Duodenal mucosa (tissue), 2 donors: ENCODE measurements around the gene GRIN2A.

Experiments
- H3K27ac ChIP-seq: one replicate; pipeline ENCODE4 v1.7.0; 2013; ENCODE audit warnings: low read depth, low read length
- H3K27me3 ChIP-seq, 2 donors: one replicate each; pipeline ENCODE4 v1.7.0; 2013; ENCODE audit warnings: low read length in 2 of 2, control low read depth in 1 of 2; ENCODE audit not compliant: insufficient read depth in 2 of 2, control insufficient read depth in 1 of 2
- H3K36me3 ChIP-seq, 2 donors: one replicate each; pipeline ENCODE4 v1.7.0; 2013; ENCODE audit warnings: low read length in 2 of 2, control low read depth in 1 of 2; ENCODE audit not compliant: insufficient read depth in 2 of 2, control insufficient read depth in 1 of 2
- H3K4me1 ChIP-seq, 2 donors: one replicate each; pipeline ENCODE4 v1.7.0; 2013; ENCODE audit warnings: low read length in 2 of 2, control low read depth in 1 of 2; ENCODE audit not compliant: insufficient read depth in 2 of 2, control insufficient read depth in 1 of 2
- H3K4me3 ChIP-seq, 2 donors: one replicate each; pipeline ENCODE4 v1.7.0; 2013; ENCODE audit warnings: low read length in 2 of 2, low read depth in 1 of 2
- H3K9ac ChIP-seq, 2 donors: one replicate each; pipeline ENCODE4 v1.7.0; 2013; ENCODE audit warnings: low read length in 2 of 2, low read depth in 1 of 2
- H3K9me3 ChIP-seq, 2 donors: one replicate each; pipeline ENCODE4 v1.7.0; 2013; ENCODE audit warnings: low read length in 2 of 2, control low read depth in 1 of 2; ENCODE audit not compliant: control insufficient read depth in 1 of 2

Gene GRIN2A

GRCh38 chr16:10003486-10003885 is 178.7 kb downstream of the GRIN2A start:
- Histone ChIP-seq H3K9me3 (no peaks in the 10 kb centered on the region), H3K9ac (no peak overlapping the region), H3K36me3 (no peaks in the 10 kb centered on the region), H3K27ac (no peak overlapping the region), H3K27me3 (no peaks in the 10 kb centered on the region), H3K4me3 (no peak overlapping the region), H3K4me1 (no peaks in the 10 kb centered on the region)

DNA sequence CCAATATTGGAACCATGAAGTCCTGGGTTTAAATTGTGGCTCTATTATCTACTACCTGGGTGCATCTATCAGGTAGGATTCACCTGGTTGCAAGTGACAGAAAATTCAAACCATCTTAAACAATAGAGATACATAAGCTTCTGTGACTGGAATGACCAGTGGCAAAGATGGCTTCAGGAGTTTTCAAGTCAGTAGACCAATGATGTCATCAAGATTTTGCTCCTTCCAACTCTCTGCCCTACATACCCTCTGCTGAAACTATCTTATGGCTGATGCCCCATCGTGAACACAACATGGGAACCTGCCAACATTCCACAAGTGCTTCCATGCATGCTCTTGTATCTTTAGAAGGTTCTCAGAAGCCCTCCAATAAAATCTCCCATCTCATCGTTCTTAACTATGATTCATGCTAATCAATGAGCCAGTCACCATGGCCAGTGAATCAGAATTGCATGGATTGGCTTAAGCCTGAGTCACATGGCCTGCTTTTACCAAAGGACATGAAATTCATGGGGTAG is 180.9 kb downstream of the GRIN2A start:
- no peaks in the 10 kb centered on the region for H3K27me3 ChIP-seq
- H3K4me1 ChIP-seq = no peaks in the 10 kb centered on the region
- H3K36me3 ChIP-seq = no peaks in the 10 kb centered on the region
- H3K9me3 ChIP-seq = no peaks in the 10 kb centered on the region
- no peak overlapping the region for H3K9ac ChIP-seq
- H3K27ac ChIP-seq = no peak overlapping the region
- H3K4me3 ChIP-seq = no peak overlapping the region

DNA sequence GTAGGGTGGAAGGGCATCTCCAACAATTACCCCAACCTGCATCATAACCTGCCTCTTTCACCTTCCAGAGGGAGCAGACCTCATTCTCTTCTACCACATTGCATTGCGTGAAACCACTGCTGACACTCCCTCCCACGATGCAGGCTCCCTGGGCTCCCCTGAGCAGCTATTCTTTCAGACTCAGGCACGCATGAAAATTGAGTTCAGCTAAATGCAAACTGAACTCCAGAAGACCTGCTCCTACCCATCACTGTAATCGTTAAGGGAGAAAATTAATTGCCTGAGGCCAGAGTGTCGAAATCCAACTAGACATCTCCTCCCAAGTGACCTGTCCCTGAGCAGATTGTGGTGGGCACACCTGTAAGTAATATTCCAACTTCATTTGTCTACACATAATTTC is 186.0 kb downstream of the GRIN2A start:
- no peak overlapping the region for H3K9ac ChIP-seq
- no peaks in the 10 kb centered on the region for H3K9me3 ChIP-seq
- no peaks in the 10 kb centered on the region for H3K4me1 ChIP-seq
- no peaks in the 10 kb centered on the region for H3K27me3 ChIP-seq
- no peak overlapping the region for H3K4me3 ChIP-seq
- H3K27ac ChIP-seq = no peak overlapping the region
- H3K36me3 ChIP-seq = no peaks in the 10 kb centered on the region

DNA sequence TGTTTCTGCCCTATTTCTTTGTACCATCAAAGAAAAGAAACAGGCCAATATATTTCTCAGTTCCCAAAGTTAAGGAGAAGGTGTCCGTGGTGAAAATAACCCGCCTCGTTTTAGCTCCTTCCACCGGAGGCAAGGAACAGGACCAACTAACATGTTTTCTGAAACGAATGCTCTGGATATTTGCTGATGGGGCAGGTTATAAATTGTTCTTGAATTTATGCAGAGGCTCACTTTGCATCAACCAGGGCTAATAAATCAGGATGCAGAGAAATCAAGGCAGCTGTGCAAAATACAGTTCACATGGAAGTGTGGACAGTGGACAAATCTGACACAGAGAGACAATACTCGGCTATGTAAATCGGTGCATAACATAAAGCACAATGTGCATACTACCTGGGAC is 189.8 kb downstream of the GRIN2A start:
- Histone ChIP-seq H3K27ac (no peak overlapping the region), H3K4me3 (no peak overlapping the region), H3K36me3 (no peaks in the 10 kb centered on the region), H3K9ac (no peak overlapping the region), H3K9me3 (no peaks in the 10 kb centered on the region), H3K4me1 (no peaks in the 10 kb centered on the region), H3K27me3 (no peaks in the 10 kb centered on the region)

DNA sequence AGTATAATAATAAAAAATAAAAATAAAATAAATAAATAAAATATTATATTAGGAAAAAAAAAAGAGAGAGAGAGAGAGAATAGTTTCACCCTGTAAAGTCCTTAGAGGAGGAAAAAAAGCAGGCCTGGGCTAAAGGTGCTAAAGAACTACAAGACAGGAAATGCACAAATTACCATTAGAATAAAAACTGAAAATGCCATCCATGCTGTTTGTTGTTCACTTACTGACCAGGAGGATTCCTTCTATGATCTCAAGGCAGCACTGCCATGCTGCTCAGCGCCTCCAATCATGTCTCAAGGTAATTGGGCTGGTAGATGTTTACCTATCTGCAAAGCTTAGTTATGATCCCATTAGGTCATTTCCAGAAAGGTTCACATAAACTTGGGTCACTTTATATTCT is 201.2 kb downstream of the GRIN2A start:
- no peak overlapping the region for H3K4me3 ChIP-seq
- no peaks in the 10 kb centered on the region for H3K27me3 ChIP-seq
- no peaks in the 10 kb centered on the region for H3K4me1 ChIP-seq
- no peaks in the 10 kb centered on the region for H3K9me3 ChIP-seq
- no peak overlapping the region for H3K27ac ChIP-seq
- no peaks in the 10 kb centered on the region for H3K36me3 ChIP-seq
- H3K9ac ChIP-seq = no peak overlapping the region

DNA sequence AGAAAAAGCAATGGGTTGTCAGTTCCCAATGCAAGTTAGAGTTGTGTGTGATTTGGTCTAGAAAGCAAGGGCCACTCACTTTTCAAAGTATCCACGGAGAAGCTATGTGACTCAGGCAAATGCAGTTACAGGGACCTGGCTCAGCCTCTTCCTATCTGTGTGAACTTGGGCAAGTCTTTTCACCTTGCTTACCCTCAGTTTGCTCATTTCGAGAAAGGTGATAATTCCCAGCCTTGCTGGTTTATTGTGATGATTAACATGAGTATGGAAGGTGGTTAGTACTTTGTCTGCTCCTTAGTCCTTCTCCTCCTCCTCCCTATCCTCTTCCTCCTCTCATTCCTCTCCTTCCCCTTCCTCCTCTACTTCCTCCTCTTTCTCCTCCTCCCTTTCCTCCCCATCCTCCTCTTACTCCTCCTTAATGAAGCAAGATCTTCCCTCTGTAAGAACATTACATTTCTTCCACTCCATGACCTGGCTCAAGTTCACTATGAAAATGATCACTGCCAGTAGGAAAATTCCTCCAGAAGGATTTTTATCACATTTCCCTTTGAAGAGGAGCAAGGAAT is 204.0 kb downstream of the GRIN2A start:
- Histone ChIP-seq H3K9ac (no peak overlapping the region), H3K27me3 (no peaks in the 10 kb centered on the region), H3K27ac (no peak overlapping the region), H3K4me3 (no peak overlapping the region), H3K4me1 (no peaks in the 10 kb centered on the region), H3K36me3 (no peaks in the 10 kb centered on the region), H3K9me3 (no peaks in the 10 kb centered on the region)

- no peaks in the 10 kb centered on the region for H3K4me1 ChIP-seq
- H3K36me3 ChIP-seq = no peaks in the 10 kb centered on the region
- no peaks in the 10 kb centered on the region for H3K27me3 ChIP-seq
- H3K27ac ChIP-seq = no peak overlapping the region
- H3K9me3 ChIP-seq = no peaks in the 10 kb centered on the region
- H3K4me3 ChIP-seq = no peak overlapping the region
- H3K9ac ChIP-seq = no peak overlapping the region
Measured at GRCh38 chr16:9977333-9977897, 204.8 kb downstream of the GRIN2A start.

DNA sequence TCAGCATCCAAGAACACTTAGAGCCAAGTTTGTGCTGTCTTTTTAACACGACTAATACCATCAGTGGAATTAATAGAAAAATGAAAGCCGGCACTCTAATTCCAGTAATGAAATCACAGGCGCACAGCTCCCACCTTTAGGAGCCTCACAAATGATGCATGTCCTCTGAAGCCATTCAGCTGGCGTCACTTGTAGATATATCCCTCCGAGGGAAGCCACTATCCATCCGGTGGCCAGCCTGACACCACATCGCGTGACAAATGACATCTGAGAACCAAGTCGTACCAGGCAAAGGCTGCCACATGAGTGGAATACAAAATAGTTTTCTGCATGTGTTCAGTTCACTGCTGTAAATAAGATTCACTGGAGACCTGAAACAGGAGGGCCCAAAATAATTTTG is 205.6 kb downstream of the GRIN2A start:
- no peak overlapping the region for H3K27ac ChIP-seq
- no peaks in the 10 kb centered on the region for H3K9me3 ChIP-seq
- no peak overlapping the region for H3K9ac ChIP-seq
- no peak overlapping the region for H3K4me3 ChIP-seq
- no peaks in the 10 kb centered on the region for H3K27me3 ChIP-seq
- H3K4me1 ChIP-seq = no peaks in the 10 kb centered on the region
- no peaks in the 10 kb centered on the region for H3K36me3 ChIP-seq

DNA sequence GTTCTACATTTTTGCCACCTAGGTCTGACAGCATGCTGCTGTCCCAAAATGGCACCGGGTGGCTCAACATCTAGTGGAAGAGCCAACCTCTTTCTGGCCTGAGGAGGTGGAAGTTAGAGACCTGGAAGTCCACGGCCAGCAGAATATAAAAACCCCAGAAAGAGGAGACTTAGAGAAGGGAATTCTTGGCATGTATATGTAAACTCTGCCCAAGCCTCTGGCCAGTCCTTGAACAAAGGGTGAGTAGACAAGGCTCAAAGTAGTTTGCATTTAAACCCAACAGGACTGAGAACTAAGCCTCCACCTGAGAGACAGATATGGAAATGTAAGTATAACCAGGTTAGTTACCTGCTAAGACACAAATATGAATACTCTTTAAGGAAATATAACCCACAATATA is 210.3 kb downstream of the GRIN2A start:
- Histone ChIP-seq H3K9ac (no peak overlapping the region), H3K4me1 (no peaks in the 10 kb centered on the region), H3K27ac (no peak overlapping the region), H3K4me3 (no peak overlapping the region), H3K27me3 (no peaks in the 10 kb centered on the region), H3K36me3 (no peaks in the 10 kb centered on the region), H3K9me3 (no peaks in the 10 kb centered on the region)

GRCh38 chr16:9970796-9971195 is 211.4 kb downstream of the GRIN2A start:
- Histone ChIP-seq H3K9me3 (no peaks in the 10 kb centered on the region), H3K27ac (no peak overlapping the region), H3K27me3 (no peaks in the 10 kb centered on the region), H3K36me3 (no peaks in the 10 kb centered on the region), H3K4me1 (no peaks in the 10 kb centered on the region), H3K4me3 (no peak overlapping the region), H3K9ac (no peak overlapping the region)
